Measurements from ENCODE around the gene TMEM168.
"Not testable (repeated sequence)": the region's sequence is repeated elsewhere in the genome, so short reads cannot be mapped to it uniquely, and the experiment has no call there.

The TMEM168 gene

GRCh38 chr7:112744818-112745217 lies 45.4 kb downstream of the TMEM168 start:
- no peak for DNase-seq (ENCODE audit: low read depth, low spot score)
- Histone ChIP-seq H3K36me3 (ENCODE audit: insufficient read depth, insufficient read length, low read length) (no peaks in the 10 kb centered on the region), H3K4me3 (ENCODE audit: insufficient read length, low read depth) (no peak overlapping the region), H3K9me3 (ENCODE audit: insufficient read depth, low read length) (no peaks in the 10 kb centered on the region), H3K27me3 (ENCODE audit: insufficient read depth, insufficient read length) (no peaks in the 10 kb centered on the region), H3K4me1 (ENCODE audit: insufficient read depth, insufficient read length) (no peaks in the 10 kb centered on the region), H3K9ac (ENCODE audit: insufficient read length, low read depth) (no peak overlapping the region)
- no peak for TF ChIP-seq ZNF274 (IDR thresholded peaks at IDR 0.05; ENCODE audit: low read depth, low read length)
- no peak for TF ChIP-seq YY1 (IDR thresholded peaks at IDR 0.05; ENCODE audit: insufficient read depth, insufficient read length)
- no peak for TF ChIP-seq SUZ12 (IDR thresholded peaks at IDR 0.05; ENCODE audit: extremely low read depth, insufficient read depth, insufficient read length)

GRCh38 chr7:112743811-112744210 lies 46.4 kb downstream of the TMEM168 start:
- no peak for DNase-seq (ENCODE audit: low read depth, low spot score)
- Histone ChIP-seq H3K36me3 (ENCODE audit: insufficient read depth, insufficient read length, low read length) (no peaks in the 10 kb centered on the region), H3K9me3 (ENCODE audit: insufficient read depth, low read length) (no peaks in the 10 kb centered on the region), H3K4me1 (ENCODE audit: insufficient read depth, insufficient read length) (no peaks in the 10 kb centered on the region), H3K9ac (ENCODE audit: insufficient read length, low read depth) (no peak overlapping the region), H3K27me3 (ENCODE audit: insufficient read depth, insufficient read length) (no peaks in the 10 kb centered on the region), H3K4me3 (ENCODE audit: insufficient read length, low read depth) (no peak overlapping the region)
- TF ChIP-seq SUZ12 (IDR thresholded peaks at IDR 0.05; ENCODE audit: extremely low read depth, insufficient read depth, insufficient read length) (no peak), ZNF274 (IDR thresholded peaks at IDR 0.05; ENCODE audit: low read depth, low read length) (no peak), YY1 (IDR thresholded peaks at IDR 0.05; ENCODE audit: insufficient read depth, insufficient read length) (no peak)

- no peak for TF ChIP-seq SUZ12 (IDR thresholded peaks at IDR 0.05; ENCODE audit: extremely low read depth, insufficient read depth, insufficient read length)
- Histone ChIP-seq H3K4me3 (ENCODE audit: insufficient read length, low read depth) (no peak overlapping the region), H3K36me3 (ENCODE audit: insufficient read depth, insufficient read length, low read length) (no peaks in the 10 kb centered on the region)
These were observed 49.5 kb downstream of the TMEM168 start for GRCh38 chr7:112740667-112741066.

GRCh38 chr7:112739436-112740180 lies 50.6 kb downstream of the TMEM168 start:
- no peaks in the 10 kb centered on the region for H3K4me1 ChIP-seq (ENCODE audit: insufficient read depth, insufficient read length)
- no peak overlapping the region for H3K9ac ChIP-seq (ENCODE audit: insufficient read length, low read depth)
- H3K4me3 ChIP-seq (ENCODE audit: insufficient read length, low read depth), result no peak overlapping the region
- no peaks in the 10 kb centered on the region; the same call in 1 of the 2 replicates for H3K9me3 ChIP-seq (ENCODE audit: insufficient read depth, low read length)
- DNase-seq (ENCODE audit: low read depth, low spot score), result no peak
- no peak for TF ChIP-seq ZNF274 (IDR thresholded peaks at IDR 0.05; ENCODE audit: low read depth, low read length)
- no peak for TF ChIP-seq YY1 (IDR thresholded peaks at IDR 0.05; ENCODE audit: insufficient read depth, insufficient read length)
- TF ChIP-seq SUZ12 (IDR thresholded peaks at IDR 0.05; ENCODE audit: extremely low read depth, insufficient read depth, insufficient read length), result no peak
- H3K27me3 ChIP-seq (ENCODE audit: insufficient read depth, insufficient read length), result no peaks in the 10 kb centered on the region
- H3K36me3 ChIP-seq (ENCODE audit: insufficient read depth, insufficient read length, low read length), result no peaks in the 10 kb centered on the region

More at GRCh38 chr7:112740667-112741066, 49.5 kb downstream of the TMEM168 start:
- Histone ChIP-seq H3K9ac (ENCODE audit: insufficient read length, low read depth) (no peak overlapping the region), H3K9me3 (ENCODE audit: insufficient read depth, low read length) (no peaks in the 10 kb centered on the region), H3K4me1 (ENCODE audit: insufficient read depth, insufficient read length) (no peaks in the 10 kb centered on the region), H3K27me3 (ENCODE audit: insufficient read depth, insufficient read length) (no peaks in the 10 kb centered on the region)
- DNase-seq (ENCODE audit: low read depth, low spot score), result no peak

- Histone ChIP-seq H3K27me3 (ENCODE audit: insufficient read depth, insufficient read length) (no peaks in the 10 kb centered on the region), H3K36me3 (ENCODE audit: insufficient read depth, insufficient read length, low read length) (no peaks in the 10 kb centered on the region), H3K9ac (ENCODE audit: insufficient read length, low read depth) (no peak overlapping the region), H3K4me3 (ENCODE audit: insufficient read length, low read depth) (no peak overlapping the region), H3K4me1 (ENCODE audit: insufficient read depth, insufficient read length) (no peaks in the 10 kb centered on the region), H3K9me3 (ENCODE audit: insufficient read depth, low read length) (peaks cover 6% of the 10 kb centered on the region; the same call in 1 of the 2 replicates)
- no peak for DNase-seq (ENCODE audit: low read depth, low spot score)
- TF ChIP-seq SUZ12 (IDR thresholded peaks at IDR 0.05; ENCODE audit: extremely low read depth, insufficient read depth, insufficient read length) (no peak), ZNF274 (IDR thresholded peaks at IDR 0.05; ENCODE audit: low read depth, low read length) (no peak), YY1 (IDR thresholded peaks at IDR 0.05; ENCODE audit: insufficient read depth, insufficient read length) (no peak)
These were observed 54.9 kb downstream of the TMEM168 start for GRCh38 chr7:112735261-112735660.

DNA sequence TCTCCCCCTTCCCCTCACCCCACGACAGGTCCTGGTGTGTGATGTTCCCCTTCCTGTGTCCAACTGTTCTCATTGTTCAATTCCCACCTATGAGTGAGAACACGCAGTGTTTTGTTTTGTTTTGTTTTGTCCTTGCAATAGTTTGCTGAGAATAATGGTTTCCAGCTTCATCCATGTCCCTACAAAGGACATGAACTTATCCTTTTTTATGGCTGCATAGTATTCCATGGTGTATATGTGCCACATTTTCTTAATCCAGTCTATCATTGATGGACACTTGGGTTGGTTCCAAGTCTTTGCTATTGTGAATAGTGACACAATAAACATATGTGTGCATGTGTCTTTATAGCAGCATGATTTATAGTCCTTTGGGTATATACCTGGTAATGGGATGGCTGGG lies 58.9 kb downstream of the TMEM168 start:
- H3K9me3 ChIP-seq (ENCODE audit: insufficient read depth, low read length), result peaks cover 11% of the 10 kb centered on the region; the same call in 1 of the 2 replicates
- H3K4me3 ChIP-seq (ENCODE audit: insufficient read length, low read depth); H3K4me1 ChIP-seq (ENCODE audit: insufficient read depth, insufficient read length); H3K36me3 ChIP-seq (ENCODE audit: insufficient read depth, insufficient read length, low read length); H3K27me3 ChIP-seq (ENCODE audit: insufficient read depth, insufficient read length); DNase-seq (ENCODE audit: low read depth, low spot score); H3K9ac ChIP-seq (ENCODE audit: insufficient read length, low read depth): not testable (repeated sequence)

- no peaks in the 10 kb centered on the region for H3K27me3 ChIP-seq (ENCODE audit: insufficient read depth, insufficient read length)
- no peak overlapping the region for H3K4me3 ChIP-seq (ENCODE audit: insufficient read length, low read depth)
- no peaks in the 10 kb centered on the region for H3K4me1 ChIP-seq (ENCODE audit: insufficient read depth, insufficient read length)
- H3K36me3 ChIP-seq (ENCODE audit: insufficient read depth, insufficient read length, low read length), result no peaks in the 10 kb centered on the region
- no peak overlapping the region for H3K9ac ChIP-seq (ENCODE audit: insufficient read length, low read depth)
- TF ChIP-seq ZNF274 (IDR thresholded peaks at IDR 0.05; ENCODE audit: low read depth, low read length), result no peak
- TF ChIP-seq YY1 (IDR thresholded peaks at IDR 0.05; ENCODE audit: insufficient read depth, insufficient read length), result no peak
- TF ChIP-seq SUZ12 (IDR thresholded peaks at IDR 0.05; ENCODE audit: extremely low read depth, insufficient read depth, insufficient read length), result no peak
- no peak for DNase-seq (ENCODE audit: low read depth, low spot score)
- H3K9me3 ChIP-seq (ENCODE audit: insufficient read depth, low read length), result 0 out of 2 replicates have a peak, but pooled peaks cover 5% of the 10 kb centered on the region
These were observed 64.1 kb downstream of the TMEM168 start for GRCh38 chr7:112726076-112726475.
